NB4 (cell line): ENCODE measurements around the gene PLPPR1.
"Not testable (repeated sequence)": the region's sequence is repeated elsewhere in the genome, so short reads cannot be mapped to it uniquely, and the experiment has no call there.

Experiments used
- DNase-seq: peaks from one replicate; pipeline ENCODE4 v3.0.0; 2010; ENCODE audit warnings: low read depth
- H3K4me3 ChIP-seq: one replicate; pipeline ENCODE4 v1.5.1; 2011; ENCODE audit warnings: mild to moderate bottlenecking, low read depth, low read length, moderate library complexity
- MYC ChIP-seq: IDR thresholded peaks from 2 replicates; pipeline ENCODE4 v1.6.1; 2011; ENCODE audit warnings: low read depth, low read length
- POLR2A ChIP-seq: IDR thresholded peaks from 2 replicates; pipeline ENCODE4 v1.6.1; 2011; ENCODE audit warnings: mild to moderate bottlenecking; ENCODE audit not compliant: insufficient read length; ENCODE audit errors: extremely low read depth
- TF ChIP-seq, protein P1 (sequence below): IDR thresholded peaks from 2 replicates; pipeline ENCODE4 v1.6.1; 2011; ENCODE audit warnings: low read depth, low read length
- TF ChIP-seq, protein P2 (sequence below): IDR thresholded peaks from one replicate; pipeline ENCODE4 v1.5.1; 2012; ENCODE audit warnings: low read depth, low read length

Gene PLPPR1

DNA sequence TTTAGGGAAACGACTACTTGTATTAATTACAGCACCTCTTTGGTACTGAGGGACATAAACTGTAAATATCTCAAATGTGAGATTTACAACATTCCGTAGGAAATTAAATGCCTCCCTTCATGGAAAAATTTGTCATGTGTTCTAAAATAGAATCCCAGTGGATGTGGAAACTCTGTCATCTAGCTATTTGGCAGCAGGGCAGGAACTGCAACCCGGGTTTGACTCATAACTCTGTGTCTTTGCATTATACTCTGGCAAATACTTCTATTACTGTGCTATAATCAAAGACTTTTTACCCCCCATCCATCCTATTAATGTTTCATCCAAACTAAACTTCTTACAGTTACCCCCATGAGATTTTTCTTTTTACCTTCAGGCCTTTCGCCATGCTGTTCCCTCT lies 6.6 kb downstream of the PLPPR1 start:
- no peak overlapping the region for H3K4me3 ChIP-seq
- DNase-seq = no peak
- TF ChIP-seq MYC (no peak), POLR2A (no peak)
- TF ChIP-seq, protein P1, sequence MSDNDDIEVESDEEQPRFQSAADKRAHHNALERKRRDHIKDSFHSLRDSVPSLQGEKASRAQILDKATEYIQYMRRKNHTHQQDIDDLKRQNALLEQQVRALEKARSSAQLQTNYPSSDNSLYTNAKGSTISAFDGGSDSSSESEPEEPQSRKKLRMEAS = no peak
- TF ChIP-seq, protein P2, sequence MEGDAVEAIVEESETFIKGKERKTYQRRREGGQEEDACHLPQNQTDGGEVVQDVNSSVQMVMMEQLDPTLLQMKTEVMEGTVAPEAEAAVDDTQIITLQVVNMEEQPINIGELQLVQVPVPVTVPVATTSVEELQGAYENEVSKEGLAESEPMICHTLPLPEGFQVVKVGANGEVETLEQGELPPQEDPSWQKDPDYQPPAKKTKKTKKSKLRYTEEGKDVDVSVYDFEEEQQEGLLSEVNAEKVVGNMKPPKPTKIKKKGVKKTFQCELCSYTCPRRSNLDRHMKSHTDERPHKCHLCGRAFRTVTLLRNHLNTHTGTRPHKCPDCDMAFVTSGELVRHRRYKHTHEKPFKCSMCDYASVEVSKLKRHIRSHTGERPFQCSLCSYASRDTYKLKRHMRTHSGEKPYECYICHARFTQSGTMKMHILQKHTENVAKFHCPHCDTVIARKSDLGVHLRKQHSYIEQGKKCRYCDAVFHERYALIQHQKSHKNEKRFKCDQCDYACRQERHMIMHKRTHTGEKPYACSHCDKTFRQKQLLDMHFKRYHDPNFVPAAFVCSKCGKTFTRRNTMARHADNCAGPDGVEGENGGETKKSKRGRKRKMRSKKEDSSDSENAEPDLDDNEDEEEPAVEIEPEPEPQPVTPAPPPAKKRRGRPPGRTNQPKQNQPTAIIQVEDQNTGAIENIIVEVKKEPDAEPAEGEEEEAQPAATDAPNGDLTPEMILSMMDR = no peak

DNA sequence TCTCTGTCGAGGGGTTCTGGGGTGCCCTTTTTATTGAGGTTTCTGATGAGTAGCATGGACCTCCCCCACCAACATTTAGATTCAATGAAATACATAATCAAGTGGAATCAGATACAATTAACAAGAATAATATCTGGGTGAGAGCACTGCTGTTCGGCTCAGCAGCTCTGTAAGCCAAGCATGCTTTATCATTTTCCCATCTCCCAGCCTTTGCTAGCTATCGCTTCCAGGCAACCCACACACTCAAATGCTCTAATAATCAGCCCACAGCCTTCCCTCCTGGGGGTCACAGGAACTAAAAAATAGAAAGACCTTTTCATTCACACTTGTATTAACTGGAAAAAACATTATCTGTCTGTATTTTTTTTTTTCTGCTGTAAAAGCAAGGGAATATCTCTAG lies 8.9 kb downstream of the PLPPR1 start:
- TF ChIP-seq POLR2A = no peak
- TF ChIP-seq, protein P2 = no peak
- TF ChIP-seq, protein P1 = no peak
- no peak for TF ChIP-seq MYC
- no peak for DNase-seq
- no peak overlapping the region for H3K4me3 ChIP-seq

DNA sequence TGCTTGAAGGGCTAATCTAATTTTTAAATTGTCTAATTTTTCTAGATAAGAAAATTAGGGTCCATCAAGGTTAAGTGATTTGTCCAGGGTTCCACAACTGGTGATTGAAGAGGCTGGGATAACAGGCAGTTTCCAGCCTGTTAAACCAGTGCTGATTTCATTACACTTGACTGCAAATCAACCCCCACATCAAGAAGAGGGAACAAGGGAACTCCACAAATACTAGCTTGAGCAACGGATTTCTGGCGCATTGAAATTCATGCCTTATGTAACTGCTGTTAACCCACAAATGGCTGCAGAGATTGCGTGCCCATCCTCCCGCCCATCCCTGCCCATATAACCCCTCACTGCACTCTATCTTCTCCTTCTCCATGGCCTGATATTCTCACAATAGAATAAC lies 10.0 kb downstream of the PLPPR1 start:
- TF ChIP-seq POLR2A = no peak
- no peak for DNase-seq
- H3K4me3 ChIP-seq = no peak overlapping the region

DNA sequence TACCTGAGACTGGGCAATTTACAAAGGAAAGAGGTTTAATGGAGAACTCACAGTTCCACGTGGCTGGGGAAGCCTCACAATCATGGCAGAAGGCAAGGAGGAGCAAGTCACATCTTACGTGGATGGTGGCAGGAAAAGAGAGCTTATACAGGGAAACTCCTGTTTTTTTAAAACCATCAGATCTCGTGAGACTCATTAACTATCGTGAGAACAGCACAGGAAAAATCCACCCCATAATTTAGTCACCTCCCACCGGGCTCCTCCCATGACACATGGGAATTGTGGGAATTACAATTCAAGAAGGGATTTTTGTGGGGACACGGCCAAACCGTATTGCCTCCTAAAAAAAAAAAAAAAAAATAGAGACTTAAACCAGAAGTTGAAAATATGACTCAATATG lies 11.1 kb downstream of the PLPPR1 start:
- DNase-seq = not testable (repeated sequence)

DNA sequence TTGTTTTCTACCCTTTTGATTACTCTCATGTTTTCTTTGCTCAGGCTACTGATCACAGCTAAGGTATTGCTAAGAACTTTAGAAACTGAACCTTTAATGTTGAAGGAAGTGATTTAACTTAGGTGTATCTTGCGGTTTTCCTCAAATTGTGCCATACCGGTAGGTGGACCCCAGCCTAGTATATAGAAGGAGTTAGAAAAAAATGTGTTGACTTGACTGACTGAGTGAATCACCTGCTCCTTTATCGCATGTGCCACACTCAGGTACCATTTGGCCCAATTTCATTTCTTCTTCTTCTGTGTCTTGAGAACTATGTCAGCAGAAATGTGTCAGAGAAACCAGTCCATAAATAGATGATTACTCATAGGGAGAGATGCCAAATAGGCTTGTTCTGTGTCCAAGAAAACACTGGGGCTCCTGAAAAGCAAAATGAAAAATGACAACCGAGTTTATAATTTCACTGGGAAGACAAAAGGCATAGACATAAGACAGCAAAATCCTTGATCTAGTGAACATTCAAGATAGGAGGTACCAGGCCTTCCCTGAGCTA lies 19.4 kb downstream of the PLPPR1 start:
- no peak overlapping the region for H3K4me3 ChIP-seq
- DNase-seq = no peak
- TF ChIP-seq POLR2A = no peak
- TF ChIP-seq, protein P1 = no peak
- TF ChIP-seq, protein P2 = no peak
- TF ChIP-seq MYC = no peak

More for the DNA sequence above, 11.1 kb downstream of the PLPPR1 start:
- not testable (repeated sequence) for H3K4me3 ChIP-seq

DNA sequence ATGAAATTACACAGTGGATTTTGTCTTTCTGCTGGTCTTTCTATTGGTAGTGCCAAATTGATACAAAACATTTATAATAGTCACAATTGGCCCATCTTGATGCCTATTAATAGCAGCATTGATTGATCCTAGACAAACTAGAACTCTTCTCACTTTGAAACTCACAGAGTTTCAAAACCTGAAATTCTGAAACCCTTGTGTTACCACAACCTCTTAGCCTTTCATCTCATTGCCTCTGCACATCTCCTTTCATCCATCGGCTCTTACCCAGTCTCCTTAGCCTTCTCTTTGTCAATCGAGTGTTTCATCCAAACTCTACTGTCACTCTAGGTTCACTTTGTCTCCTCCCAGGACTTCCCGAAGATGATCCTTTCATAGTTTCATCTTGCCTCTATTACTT lies 22.1 kb downstream of the PLPPR1 start:
- H3K4me3 ChIP-seq = no peak overlapping the region
- TF ChIP-seq POLR2A (no peak), MYC (no peak)
- TF ChIP-seq, protein P2 = no peak
- TF ChIP-seq, protein P1 = no peak
- no peak for DNase-seq

DNA sequence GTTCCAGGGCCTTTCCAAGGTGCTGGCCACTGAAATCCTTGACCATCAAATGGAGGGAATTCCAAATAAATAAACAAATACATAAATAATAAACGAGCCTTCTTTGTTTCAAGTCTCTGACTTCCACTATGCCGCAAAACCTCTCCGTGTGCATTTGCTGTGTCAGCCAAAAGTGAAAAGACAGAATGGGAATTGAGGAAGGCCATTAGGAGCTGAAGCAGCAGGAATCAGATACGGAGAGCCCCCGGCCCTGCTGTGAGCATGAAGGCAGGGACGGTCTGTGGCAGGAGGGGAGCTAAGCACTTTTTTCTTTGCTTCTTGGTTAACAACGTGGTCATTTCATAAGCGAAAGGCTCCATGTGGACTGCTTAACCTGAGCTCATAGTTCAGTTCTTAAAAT lies 26.1 kb downstream of the PLPPR1 start:
- TF ChIP-seq, protein P1 = no peak
- TF ChIP-seq POLR2A (no peak), MYC (no peak)
- TF ChIP-seq, protein P2 = no peak
- H3K4me3 ChIP-seq = no peak overlapping the region
- no peak for DNase-seq
